Gastrocnemius medialis (tissue), 4 donors: Measurements from ENCODE around the gene ST6GALNAC3.

Experiments used
- POLR2A ChIP-seq, 2 donors: fragments of 450-650 bp; IDR thresholded peaks; one replicate each; pipeline ENCODE4 v1.6.1; 2017; ENCODE audit warnings: antibody characterized with exemption in 2 of 2, mild to moderate bottlenecking in 2 of 2, moderate library complexity in 2 of 2
- TF ChIP-seq, protein P1 (sequence below), 5 experiments: fragments of 450-650 bp in 3 of 5; fragments of 200-600 bp in 2 of 5; sonication (generic) in 2 of 5; IDR thresholded peaks in 4 of 5; conservative IDR thresholded peaks in 1 of 5; 1 replicate in 4 of 5; 2 replicates in 1 of 5; pipeline ENCODE4 v1.5.1; 2016 to 2019; ENCODE audit warnings: antibody characterized with exemption in 5 of 5, mild to moderate bottlenecking in 3 of 5, moderate library complexity in 3 of 5

DNA sequence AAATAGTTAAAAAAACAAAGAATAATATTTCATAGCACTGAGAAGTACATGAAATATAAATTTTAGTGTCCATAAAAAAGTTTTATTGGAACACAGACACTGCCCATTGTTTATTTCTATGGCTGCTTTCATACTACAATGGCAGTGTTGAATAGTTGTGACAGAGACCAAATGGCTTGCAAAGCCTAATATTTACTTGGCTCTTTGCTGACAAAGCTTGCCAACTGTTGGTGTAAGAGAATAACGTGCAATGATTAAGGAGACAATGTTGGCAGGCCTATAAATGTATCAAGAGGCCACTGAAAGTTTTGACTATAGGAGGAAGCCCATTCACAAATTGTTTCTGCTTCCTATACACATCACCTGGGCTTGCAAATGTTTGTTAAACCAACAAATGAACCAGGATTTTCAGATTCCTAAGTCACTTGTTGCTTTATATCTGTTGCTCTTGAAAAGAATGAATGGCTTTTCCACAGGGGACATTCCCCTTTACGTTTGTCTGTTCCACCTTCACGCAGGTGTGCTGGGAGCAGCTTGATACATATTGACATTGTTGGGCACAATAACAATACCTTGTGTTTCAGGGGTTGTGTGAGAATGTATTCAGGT lies 5.5 kb upstream of the ST6GALNAC3 start:
- TF ChIP-seq, protein P1, sequence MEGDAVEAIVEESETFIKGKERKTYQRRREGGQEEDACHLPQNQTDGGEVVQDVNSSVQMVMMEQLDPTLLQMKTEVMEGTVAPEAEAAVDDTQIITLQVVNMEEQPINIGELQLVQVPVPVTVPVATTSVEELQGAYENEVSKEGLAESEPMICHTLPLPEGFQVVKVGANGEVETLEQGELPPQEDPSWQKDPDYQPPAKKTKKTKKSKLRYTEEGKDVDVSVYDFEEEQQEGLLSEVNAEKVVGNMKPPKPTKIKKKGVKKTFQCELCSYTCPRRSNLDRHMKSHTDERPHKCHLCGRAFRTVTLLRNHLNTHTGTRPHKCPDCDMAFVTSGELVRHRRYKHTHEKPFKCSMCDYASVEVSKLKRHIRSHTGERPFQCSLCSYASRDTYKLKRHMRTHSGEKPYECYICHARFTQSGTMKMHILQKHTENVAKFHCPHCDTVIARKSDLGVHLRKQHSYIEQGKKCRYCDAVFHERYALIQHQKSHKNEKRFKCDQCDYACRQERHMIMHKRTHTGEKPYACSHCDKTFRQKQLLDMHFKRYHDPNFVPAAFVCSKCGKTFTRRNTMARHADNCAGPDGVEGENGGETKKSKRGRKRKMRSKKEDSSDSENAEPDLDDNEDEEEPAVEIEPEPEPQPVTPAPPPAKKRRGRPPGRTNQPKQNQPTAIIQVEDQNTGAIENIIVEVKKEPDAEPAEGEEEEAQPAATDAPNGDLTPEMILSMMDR (IDR thresholded peaks at IDR 0.05 in 4 of 5, conservative IDR thresholded peaks at IDR 0.05 in 1 of 5) = no peak
- no peak for TF ChIP-seq POLR2A (IDR thresholded peaks at IDR 0.05)
